ENCODE measurements around the gene PRDM5.

DNA sequence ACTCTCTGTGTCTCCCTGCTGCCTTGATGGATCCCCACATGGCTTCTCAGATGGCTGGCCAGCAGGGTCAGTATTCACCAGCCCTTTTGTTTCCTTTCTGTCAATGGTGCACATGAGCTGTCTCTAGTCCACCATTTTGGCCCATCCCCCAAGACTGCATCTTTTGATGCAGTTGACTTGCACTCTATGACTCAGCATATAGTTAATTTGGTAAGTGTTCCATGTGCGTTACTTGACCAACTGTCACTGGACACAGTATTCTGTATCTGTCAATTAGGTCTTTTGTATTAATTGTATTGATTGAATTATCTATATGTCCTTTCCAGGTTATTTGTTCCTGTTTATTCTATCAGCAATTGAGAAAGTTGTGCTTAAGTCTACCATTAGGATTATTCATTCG is 29.2 kb downstream of the PRDM5 start:
- TF ChIP-seq CTCF (IDR thresholded peaks at IDR 0.05; ENCODE audit: low read length) (no peak), EZH2 (IDR thresholded peaks at IDR 0.05; ENCODE audit: borderline replicate concordance, low read length) (no peak)

All from OCI-LY1 (cell line).